OCI-LY1 (cell line): ENCODE measurements around the gene GRIN2A.

ENCODE experiments used
- EZH2 ChIP-seq: fragments of 200-600 bp; sonication (generic), shearing (Covaris generic); IDR thresholded peaks from 2 replicates; pipeline ENCODE4 v1.8.0; 2017; ENCODE audit warnings: borderline replicate concordance, mixed run types, mild to moderate bottlenecking, antibody characterized with exemption, low read length, moderate library complexity, mixed read lengths
- TF ChIP-seq, protein P1 (sequence below): fragments of 200-600 bp; sonication (generic), shearing (Covaris generic); IDR thresholded peaks from 2 replicates; pipeline ENCODE4 v1.5.1; 2017; ENCODE audit warnings: mild to moderate bottlenecking, antibody characterized with exemption, low read length, moderate library complexity, mixed read lengths

DNA sequence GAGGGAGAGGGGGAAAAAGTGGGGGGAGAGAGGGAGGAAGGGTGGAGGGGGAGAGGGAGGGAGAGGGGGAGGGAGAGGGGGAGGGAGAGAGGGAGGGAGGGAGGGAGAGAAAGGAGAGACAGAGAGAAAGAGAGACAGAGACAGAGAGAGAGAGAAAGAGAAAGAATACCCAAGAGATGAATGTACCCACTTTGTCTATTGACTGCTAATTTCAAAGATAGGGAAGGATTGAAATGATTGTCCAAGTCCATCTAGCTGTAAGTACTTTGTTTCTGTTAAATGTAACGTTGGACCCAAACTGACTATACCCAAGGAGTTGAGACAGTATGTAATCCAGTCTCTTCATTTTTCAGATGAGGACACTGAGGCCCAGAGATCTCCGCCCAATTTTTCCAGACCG is 374.9 kb downstream of the GRIN2A start:
- TF ChIP-seq, protein P1, sequence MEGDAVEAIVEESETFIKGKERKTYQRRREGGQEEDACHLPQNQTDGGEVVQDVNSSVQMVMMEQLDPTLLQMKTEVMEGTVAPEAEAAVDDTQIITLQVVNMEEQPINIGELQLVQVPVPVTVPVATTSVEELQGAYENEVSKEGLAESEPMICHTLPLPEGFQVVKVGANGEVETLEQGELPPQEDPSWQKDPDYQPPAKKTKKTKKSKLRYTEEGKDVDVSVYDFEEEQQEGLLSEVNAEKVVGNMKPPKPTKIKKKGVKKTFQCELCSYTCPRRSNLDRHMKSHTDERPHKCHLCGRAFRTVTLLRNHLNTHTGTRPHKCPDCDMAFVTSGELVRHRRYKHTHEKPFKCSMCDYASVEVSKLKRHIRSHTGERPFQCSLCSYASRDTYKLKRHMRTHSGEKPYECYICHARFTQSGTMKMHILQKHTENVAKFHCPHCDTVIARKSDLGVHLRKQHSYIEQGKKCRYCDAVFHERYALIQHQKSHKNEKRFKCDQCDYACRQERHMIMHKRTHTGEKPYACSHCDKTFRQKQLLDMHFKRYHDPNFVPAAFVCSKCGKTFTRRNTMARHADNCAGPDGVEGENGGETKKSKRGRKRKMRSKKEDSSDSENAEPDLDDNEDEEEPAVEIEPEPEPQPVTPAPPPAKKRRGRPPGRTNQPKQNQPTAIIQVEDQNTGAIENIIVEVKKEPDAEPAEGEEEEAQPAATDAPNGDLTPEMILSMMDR: no peak
- TF ChIP-seq EZH2: no peak
